ENCODE measurements around the gene ALS2.
"Not testable (repeated sequence)": the region's sequence is repeated elsewhere in the genome, so short reads cannot be mapped to it uniquely, and the experiment has no call there.

ALS2 gene

GRCh38 chr2:201671205-201671604, 109.5 kb downstream of the ALS2 start:
- DNase-seq: not testable (repeated sequence)

GRCh38 chr2:201669865-201670264, 110.9 kb downstream of the ALS2 start:
- no peak for DNase-seq

- DNase-seq: no peak
Measured at GRCh38 chr2:201668402-201668910, 112.3 kb downstream of the ALS2 start.

- no peak for DNase-seq
Measured at GRCh38 chr2:201664334-201664733, 116.4 kb downstream of the ALS2 start.

GRCh38 chr2:201661366-201661765, 119.4 kb downstream of the ALS2 start:
- no peak for DNase-seq

GRCh38 chr2:201660293-201660895, 120.3 kb downstream of the ALS2 start:
- no peak for DNase-seq

GRCh38 chr2:201656740-201657139, 124.0 kb downstream of the ALS2 start:
- DNase-seq: no peak

GRCh38 chr2:201656102-201656501, 124.6 kb downstream of the ALS2 start:
- no peak for DNase-seq

- no peak for DNase-seq
Measured at GRCh38 chr2:201654616-201655384, 125.9 kb downstream of the ALS2 start.

GRCh38 chr2:201653221-201653620, 127.5 kb downstream of the ALS2 start:
- no peak for DNase-seq
